Tibial nerve (tissue), 4 donors: ENCODE measurements around the gene DDX51. TPM values are rescaled to one million over a fixed set of nuclear protein-coding genes. Genes with fewer than 3 reads are reported as not detected.

ENCODE experiments used
- DNase-seq, 2 donors: peaks; one replicate each; pipeline ENCODE4 v3.0.0-alpha.2; 2019; ENCODE audit warnings: low spot score in 2 of 2
- H3K27ac ChIP-seq, 4 donors: fragments of 200-600 bp; sonication (generic) in 3 of 4; one replicate each; pipeline ENCODE4 v1.5.1; 2017 to 2019; ENCODE audit warnings: mild to moderate bottlenecking in 1 of 4
- H3K27me3 ChIP-seq, 2 donors: fragments of 200-600 bp; sonication (generic) in 1 of 2; one replicate each; pipeline versions ENCODE4 v1.5.1 to v1.6.0; 2017 to 2019
- H3K36me3 ChIP-seq, 3 donors: fragments of 200-600 bp; sonication (generic); one replicate each; pipeline ENCODE4 v1.5.1; 2018 to 2019
- H3K4me1 ChIP-seq, 4 donors: fragments of 200-600 bp; sonication (generic) in 3 of 4; one replicate each; pipeline ENCODE4 v1.5.1; 2017 to 2019
- H3K4me3 ChIP-seq, 4 donors: fragments of 200-600 bp; sonication (generic) in 3 of 4; one replicate each; pipeline ENCODE4 v1.5.1; 2017 to 2019; ENCODE audit warnings: mild to moderate bottlenecking in 1 of 4, moderate library complexity in 1 of 4
- H3K9me3 ChIP-seq, 4 donors: fragments of 200-600 bp; sonication (generic) in 3 of 4; one replicate each; pipeline ENCODE4 v1.5.1; 2017 to 2019
- CTCF ChIP-seq, 5 experiments: fragments of 200-600 bp in 3 of 5; fragments of 450-650 bp in 2 of 5; sonication (generic) in 3 of 5; IDR thresholded peaks; one replicate each; pipeline ENCODE4 v1.5.1; 2016 to 2019; ENCODE audit warnings: antibody characterized with exemption in 5 of 5, mild to moderate bottlenecking in 3 of 5, moderate library complexity in 2 of 5
- EP300 ChIP-seq, 2 donors: sonication (generic); formaldehyde crosslinking; IDR thresholded peaks; one replicate each; pipeline ENCODE4 v1.6.1; 2017; ENCODE audit warnings: antibody characterized with exemption in 2 of 2, mild to moderate bottlenecking in 1 of 2
- POLR2A ChIP-seq, 2 donors: fragments of 450-650 bp; IDR thresholded peaks; one replicate each; pipeline ENCODE4 v1.6.1; 2017; ENCODE audit warnings: antibody characterized with exemption in 2 of 2, mild to moderate bottlenecking in 2 of 2, moderate library complexity in 2 of 2
- WGBS, 2 donors: methylation state at CpG; one replicate each; pipeline ENCODE4 v1.1.5; 2018; 5-methylcytosine and 5-hydroxymethylcytosine counted together
- total RNA-seq, 4 donors: library from RNA; depleted of rRNA; stranded (reverse); fragments of >200 nt; gene quantifications; one replicate each; pipeline ENCODE4 v1.1.0, GENCODE V29; 2016

The DDX51 gene
- total RNA-seq, 4 donors from 2014 or later, result 15.5 to 43.8 (median 28.7) TPM

GRCh38 chr12:132160601-132161035 lies 16.5 kb upstream of the DDX51 start:
- no peaks in the 10 kb centered on the region for H3K9me3 ChIP-seq
- TF ChIP-seq EP300 (IDR thresholded peaks at IDR 0.05), result no peak
- TF ChIP-seq POLR2A (IDR thresholded peaks at IDR 0.05), result no peak
- no peak for TF ChIP-seq CTCF (IDR thresholded peaks at IDR 0.05)
- H3K4me1 ChIP-seq, result peaks cover 0 to 22% (median 10%) of the 10 kb centered on the region in 4 donors
- 80 to 87% methylated on average over 1 to 15 of the region's 15 CpGs for WGBS, 2 donors
- no peak overlapping the region for H3K4me3 ChIP-seq
- no peak for DNase-seq
- H3K36me3 ChIP-seq, result peaks cover 0 to 32% (median 0%) of the 10 kb centered on the region in 3 donors
- no peaks in the 10 kb centered on the region for H3K27me3 ChIP-seq
- H3K27ac ChIP-seq, result no peak overlapping the region

- H3K27ac ChIP-seq, result no peak overlapping the region
- TF ChIP-seq EP300 (IDR thresholded peaks at IDR 0.05), result no peak
- TF ChIP-seq CTCF (IDR thresholded peaks at IDR 0.05), result no peak
- no peak for TF ChIP-seq POLR2A (IDR thresholded peaks at IDR 0.05)
- DNase-seq, result no peak
- H3K4me1 ChIP-seq, result peaks cover 0 to 22% (median 10%) of the 10 kb centered on the region in 4 donors
- no peaks in the 10 kb centered on the region for H3K27me3 ChIP-seq
- H3K4me3 ChIP-seq, result no peak overlapping the region
- peaks cover 0 to 32% (median 0%) of the 10 kb centered on the region in 3 donors for H3K36me3 ChIP-seq
- WGBS, 2 donors, result 74 to 79% methylated on average over 16 of the region's 16 CpGs
- H3K9me3 ChIP-seq, result no peaks in the 10 kb centered on the region
Observed at GRCh38 chr12:132160016-132160415, 15.9 kb upstream of the DDX51 start.

GRCh38 chr12:132159555-132160003 lies 15.5 kb upstream of the DDX51 start:
- Histone ChIP-seq H3K4me1 (peaks cover 0 to 22% (median 10%) of the 10 kb centered on the region in 4 donors), H3K27me3 (no peaks in the 10 kb centered on the region), H3K4me3 (no peak overlapping the region), H3K9me3 (no peaks in the 10 kb centered on the region), H3K36me3 (peaks cover 0 to 32% (median 0%) of the 10 kb centered on the region in 3 donors), H3K27ac (no peak overlapping the region)
- WGBS, 2 donors, result 76 to 78% methylated on average over 14 of the region's 14 CpGs
- DNase-seq, result no peak
- TF ChIP-seq CTCF (IDR thresholded peaks at IDR 0.05) (no peak), EP300 (IDR thresholded peaks at IDR 0.05) (no peak), POLR2A (IDR thresholded peaks at IDR 0.05) (no peak)

GRCh38 chr12:132158677-132159554 lies 14.8 kb upstream of the DDX51 start:
- Histone ChIP-seq H3K36me3 (peaks cover 0 to 32% (median 0%) of the 10 kb centered on the region in 3 donors), H3K9me3 (no peaks in the 10 kb centered on the region), H3K27ac (no peak overlapping the region), H3K27me3 (no peaks in the 10 kb centered on the region), H3K4me3 (no peak overlapping the region), H3K4me1 (peaks cover 0 to 27% (median 12%) of the 10 kb centered on the region in 4 donors)
- TF ChIP-seq POLR2A (IDR thresholded peaks at IDR 0.05), result no peak
- TF ChIP-seq CTCF (IDR thresholded peaks at IDR 0.05), result no peak
- no peak for TF ChIP-seq EP300 (IDR thresholded peaks at IDR 0.05)
- WGBS, 2 donors, result 85 to 89% methylated on average over 30 to 34 of the region's 37 CpGs
- DNase-seq, result no peak
